Erythroblast (primary cell): ENCODE data around the gene ZNF746.

Source experiments
- GATA1 ChIP-seq: IDR thresholded peaks from 2 replicates; pipeline ENCODE4 v1.6.1; 2011; ENCODE audit warnings: low read depth, mild to moderate bottlenecking, control low read depth, low read length, moderate library complexity
- POLR2A ChIP-seq: IDR thresholded peaks from 2 replicates; pipeline ENCODE4 v1.6.1; 2011; ENCODE audit warnings: mild to moderate bottlenecking, low read length

GRCh38 chr7:149458235-149458634 lies 39.4 kb downstream of the ZNF746 start:
- TF ChIP-seq POLR2A, result no peak
- no peak for TF ChIP-seq GATA1
